Subcutaneous abdominal adipose tissue (tissue), 5 donors: Measurements from ENCODE around the gene POLD3.
A peak's percentile ranks its signal among the peaks of the same experiment; 100 is the strongest.

ENCODE experiments used
- H3K27ac ChIP-seq: one replicate; pipeline ENCODE4 v1.7.0; 2013; ENCODE audit warnings: low read depth, mild to moderate bottlenecking, inconsistent platforms, low read length, moderate library complexity
- H3K27me3 ChIP-seq, 5 donors: one replicate each; pipeline ENCODE4 v1.7.0; 2013; ENCODE audit warnings: low read length in 5 of 5, inconsistent platforms in 1 of 5; ENCODE audit not compliant: control insufficient read depth in 5 of 5, insufficient read depth in 4 of 5
- H3K36me3 ChIP-seq, 5 donors: one replicate each; pipeline ENCODE4 v1.7.0; 2013; ENCODE audit warnings: low read length in 5 of 5; ENCODE audit not compliant: control insufficient read depth in 5 of 5, insufficient read depth in 5 of 5
- H3K4me1 ChIP-seq, 5 donors: one replicate each; pipeline ENCODE4 v1.7.0; 2013; ENCODE audit warnings: low read length in 5 of 5, mild to moderate bottlenecking in 3 of 5, moderate library complexity in 1 of 5; ENCODE audit not compliant: control insufficient read depth in 5 of 5, insufficient read depth in 5 of 5
- H3K4me3 ChIP-seq, 5 donors: one replicate each; pipeline ENCODE4 v1.7.0; 2013; ENCODE audit warnings: low read length in 5 of 5, low read depth in 1 of 5
- H3K9ac ChIP-seq, 5 donors: one replicate each; pipeline ENCODE4 v1.7.0; 2013; ENCODE audit warnings: low read length in 5 of 5, mild to moderate bottlenecking in 4 of 5, moderate library complexity in 3 of 5
- H3K9me3 ChIP-seq, 5 donors: one replicate each; pipeline ENCODE4 v1.7.0; 2013; ENCODE audit warnings: low read length in 5 of 5; ENCODE audit not compliant: control insufficient read depth in 5 of 5
- donor health status: healthy.
- donor health status: healthy.
- donor health status: healthy.
- donor health status: healthy.
- donor health status: healthy.

The POLD3 gene

GRCh38 chr11:74611369-74611861 is 19.0 kb downstream of the POLD3 start:
- Histone ChIP-seq H3K4me1 (peaks cover 0 to 8% (median 5%) of the 10 kb centered on the region in 5 donors), H3K9me3 (no peaks in the 10 kb centered on the region), H3K9ac (peak overlapping the region in 1 of 5 donors; percentile 32), H3K27me3 (no peaks in the 10 kb centered on the region), H3K36me3 (peaks cover 12 to 33% (median 22%) of the 10 kb centered on the region in 5 donors), H3K27ac (no peak overlapping the region), H3K4me3 (no peak overlapping the region)

GRCh38 chr11:74612877-74613276 is 20.5 kb downstream of the POLD3 start:
- Histone ChIP-seq H3K4me1 (peaks cover 0 to 8% (median 5%) of the 10 kb centered on the region in 5 donors), H3K4me3 (no peak overlapping the region), H3K27me3 (no peaks in the 10 kb centered on the region), H3K9me3 (no peaks in the 10 kb centered on the region), H3K9ac (no peak overlapping the region), H3K27ac (no peak overlapping the region), H3K36me3 (peaks cover 12 to 37% (median 25%) of the 10 kb centered on the region in 5 donors)

DNA sequence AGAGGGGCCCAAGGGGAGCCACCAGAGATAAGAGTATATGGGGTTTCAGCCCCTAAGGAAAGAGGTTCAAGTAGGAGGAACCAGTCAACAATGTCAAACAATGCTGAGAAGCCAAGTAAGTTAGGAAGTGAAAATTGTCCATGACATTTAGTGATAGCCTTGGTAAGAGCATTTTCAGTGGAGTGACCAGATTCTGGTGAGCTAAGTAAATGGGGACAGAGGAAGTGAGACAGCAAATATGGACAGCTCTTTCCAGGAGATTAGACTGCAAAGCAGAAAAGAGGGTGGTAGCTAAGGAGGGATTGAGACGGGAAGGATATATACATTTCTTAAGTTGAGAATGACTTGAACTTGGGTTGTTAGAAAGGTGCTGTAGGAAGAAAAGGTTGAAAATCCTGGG is 22.9 kb downstream of the POLD3 start:
- peaks cover 0 to 8% (median 4%) of the 10 kb centered on the region in 5 donors for H3K4me1 ChIP-seq
- no peak overlapping the region for H3K27ac ChIP-seq
- H3K36me3 ChIP-seq, result peaks cover 27 to 51% (median 41%) of the 10 kb centered on the region in 5 donors
- H3K9ac ChIP-seq, result no peak overlapping the region
- H3K27me3 ChIP-seq, result no peaks in the 10 kb centered on the region
- H3K9me3 ChIP-seq, result no peaks in the 10 kb centered on the region
- H3K4me3 ChIP-seq, result no peak overlapping the region

GRCh38 chr11:74615988-74616387 is 23.6 kb downstream of the POLD3 start:
- Histone ChIP-seq H3K27ac (peak overlapping the region; percentile 7), H3K4me3 (no peak overlapping the region), H3K9me3 (no peaks in the 10 kb centered on the region), H3K9ac (no peak overlapping the region), H3K36me3 (peaks cover 32 to 52% (median 44%) of the 10 kb centered on the region in 5 donors), H3K27me3 (no peaks in the 10 kb centered on the region), H3K4me1 (peaks cover 0 to 8% (median 4%) of the 10 kb centered on the region in 5 donors)

- Histone ChIP-seq H3K9me3 (no peaks in the 10 kb centered on the region), H3K27me3 (no peaks in the 10 kb centered on the region), H3K4me3 (no peak overlapping the region), H3K9ac (no peak overlapping the region), H3K27ac (no peak overlapping the region), H3K4me1 (no peaks in the 10 kb centered on the region), H3K36me3 (peaks cover 26 to 38% (median 30%) of the 10 kb centered on the region in 5 donors)
Observed at GRCh38 chr11:74620531-74620930, 28.1 kb downstream of the POLD3 start.

DNA sequence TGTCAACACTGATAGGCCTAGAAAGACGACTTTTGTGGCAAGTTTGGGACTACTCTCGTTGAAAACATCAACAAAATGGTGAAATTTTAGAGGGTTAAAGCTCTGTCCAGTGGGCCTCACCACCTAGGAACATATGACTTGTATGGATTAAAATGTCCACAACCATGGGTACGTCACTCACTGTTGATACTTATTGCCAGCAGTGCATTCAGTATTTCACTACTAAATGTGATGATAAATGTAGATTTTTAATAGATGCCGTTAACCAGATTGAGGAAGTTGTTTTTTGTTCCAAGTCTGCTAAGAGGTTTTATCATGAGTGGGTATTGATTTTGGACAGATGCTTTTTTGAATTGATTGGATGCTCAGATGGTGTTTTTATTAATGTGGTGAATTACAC is 33.7 kb downstream of the POLD3 start:
- Histone ChIP-seq H3K4me3 (no peak overlapping the region), H3K27me3 (no peaks in the 10 kb centered on the region), H3K27ac (no peak overlapping the region), H3K9ac (no peak overlapping the region), H3K4me1 (no peaks in the 10 kb centered on the region), H3K36me3 (peaks cover 9 to 23% (median 19%) of the 10 kb centered on the region in 5 donors), H3K9me3 (no peaks in the 10 kb centered on the region)

DNA sequence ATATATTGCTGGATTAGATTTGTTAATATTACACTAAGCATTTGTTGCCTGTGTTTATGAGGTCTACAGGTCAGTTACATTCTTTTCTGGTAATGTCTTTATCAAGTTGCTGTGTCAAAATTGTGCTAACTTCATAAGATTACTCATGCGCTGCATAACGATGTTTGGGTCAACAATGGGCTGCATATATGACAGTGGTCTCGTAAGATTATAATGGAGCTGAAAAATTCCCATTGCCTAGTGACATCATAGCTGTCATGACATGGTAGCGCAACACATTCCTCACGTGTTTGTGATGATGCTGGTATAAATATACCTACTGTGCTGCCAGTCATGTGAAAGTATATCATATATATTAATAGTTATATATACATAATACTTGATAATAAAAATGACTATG is 34.2 kb downstream of the POLD3 start:
- H3K4me3 ChIP-seq, result no peak overlapping the region
- H3K9me3 ChIP-seq, result no peaks in the 10 kb centered on the region
- no peaks in the 10 kb centered on the region for H3K4me1 ChIP-seq
- H3K27ac ChIP-seq, result no peak overlapping the region
- H3K36me3 ChIP-seq, result peaks cover 9 to 23% (median 19%) of the 10 kb centered on the region in 5 donors
- no peaks in the 10 kb centered on the region for H3K27me3 ChIP-seq
- no peak overlapping the region for H3K9ac ChIP-seq

- Histone ChIP-seq H3K9me3 (no peaks in the 10 kb centered on the region), H3K9ac (no peak overlapping the region), H3K27ac (no peak overlapping the region), H3K36me3 (peaks cover 8 to 23% (median 19%) of the 10 kb centered on the region in 5 donors), H3K27me3 (no peaks in the 10 kb centered on the region), H3K4me3 (no peak overlapping the region), H3K4me1 (no peaks in the 10 kb centered on the region)
Observed at GRCh38 chr11:74627381-74627780, 35.0 kb downstream of the POLD3 start.

GRCh38 chr11:74630043-74630442 is 37.7 kb downstream of the POLD3 start:
- Histone ChIP-seq H3K9ac (no peak overlapping the region), H3K36me3 (peaks cover 12 to 28% (median 25%) of the 10 kb centered on the region in 5 donors), H3K4me1 (no peaks in the 10 kb centered on the region), H3K27me3 (no peaks in the 10 kb centered on the region), H3K27ac (no peak overlapping the region), H3K9me3 (no peaks in the 10 kb centered on the region), H3K4me3 (no peak overlapping the region)

GRCh38 chr11:74633406-74634393 is 41.3 kb downstream of the POLD3 start:
- Histone ChIP-seq H3K4me1 (no peaks in the 10 kb centered on the region), H3K27ac (no peak overlapping the region), H3K36me3 (peaks cover 17 to 37% (median 28%) of the 10 kb centered on the region in 5 donors)

More at GRCh38 chr11:74633406-74634393, 41.3 kb downstream of the POLD3 start:
- Histone ChIP-seq H3K4me3 (no peak overlapping the region), H3K9ac (no peak overlapping the region), H3K9me3 (no peaks in the 10 kb centered on the region), H3K27me3 (no peaks in the 10 kb centered on the region)
